Suprapubic skin (tissue), 4 donors: ENCODE data around the gene SLC25A36. TPM values are rescaled to one million over a fixed set of nuclear protein-coding genes. Genes with fewer than 3 reads are reported as not detected.
"Not testable (repeated sequence)": the region's sequence is repeated elsewhere in the genome, so short reads cannot be mapped to it uniquely, and the experiment has no call there.

Source experiments
- DNase-seq, 2 donors: peaks; one replicate each; pipeline ENCODE4 v3.0.0-alpha.2; 2019; ENCODE audit warnings: low spot score in 2 of 2
- H3K27ac ChIP-seq: fragments of 200-600 bp; sonication (generic); one replicate; pipeline ENCODE4 v1.5.1; 2019
- H3K27me3 ChIP-seq: fragments of 200-600 bp; sonication (generic); one replicate; pipeline ENCODE4 v1.5.1; 2019
- H3K36me3 ChIP-seq: fragments of 200-600 bp; sonication (generic); one replicate; pipeline ENCODE4 v1.5.1; 2019
- H3K4me1 ChIP-seq: fragments of 200-600 bp; sonication (generic); one replicate; pipeline ENCODE4 v1.5.1; 2019
- H3K4me3 ChIP-seq: fragments of 200-600 bp; sonication (generic); one replicate; pipeline ENCODE4 v1.5.1; 2019; ENCODE audit warnings: mild to moderate bottlenecking
- H3K9me3 ChIP-seq: fragments of 200-600 bp; sonication (generic); one replicate; pipeline ENCODE4 v1.5.1; 2019
- EP300 ChIP-seq: sonication (generic); formaldehyde crosslinking; IDR thresholded peaks from one replicate; pipeline ENCODE4 v1.6.1; 2017; ENCODE audit warnings: antibody characterized with exemption
- POLR2A ChIP-seq, 2 donors: fragments of 450-650 bp; IDR thresholded peaks; one replicate each; pipeline ENCODE4 v1.6.1; 2017; ENCODE audit warnings: antibody characterized with exemption in 2 of 2, mild to moderate bottlenecking in 2 of 2, moderate library complexity in 2 of 2
- POLR2AphosphoS5 ChIP-seq, 3 donors: sonication (generic); formaldehyde crosslinking; IDR thresholded peaks; one replicate each; pipeline ENCODE4 v1.6.1; 2017; ENCODE audit warnings: antibody characterized with exemption in 3 of 3
- WGBS: methylation state at CpG from one replicate; pipeline ENCODE4 v1.1.5; 2018; 5-methylcytosine and 5-hydroxymethylcytosine counted together
- total RNA-seq, 4 donors: library from RNA; depleted of rRNA; stranded (reverse); fragments of >200 nt; gene quantifications; one replicate each; pipeline ENCODE4 v1.1.0, GENCODE V29; 2016
- TF ChIP-seq, protein P1 (sequence below), 2 donors: fragments of 200-600 bp in 1 of 2; fragments of 450-650 bp in 1 of 2; sonication (generic) in 1 of 2; IDR thresholded peaks; one replicate each; pipeline ENCODE4 v1.5.1; 2016 to 2019; ENCODE audit warnings: antibody characterized with exemption in 2 of 2, mild to moderate bottlenecking in 1 of 2, moderate library complexity in 1 of 2

The SLC25A36 gene
- total RNA-seq, 4 donors from 2014 or later: 28.2 to 89.6 (median 43.1) TPM

DNA sequence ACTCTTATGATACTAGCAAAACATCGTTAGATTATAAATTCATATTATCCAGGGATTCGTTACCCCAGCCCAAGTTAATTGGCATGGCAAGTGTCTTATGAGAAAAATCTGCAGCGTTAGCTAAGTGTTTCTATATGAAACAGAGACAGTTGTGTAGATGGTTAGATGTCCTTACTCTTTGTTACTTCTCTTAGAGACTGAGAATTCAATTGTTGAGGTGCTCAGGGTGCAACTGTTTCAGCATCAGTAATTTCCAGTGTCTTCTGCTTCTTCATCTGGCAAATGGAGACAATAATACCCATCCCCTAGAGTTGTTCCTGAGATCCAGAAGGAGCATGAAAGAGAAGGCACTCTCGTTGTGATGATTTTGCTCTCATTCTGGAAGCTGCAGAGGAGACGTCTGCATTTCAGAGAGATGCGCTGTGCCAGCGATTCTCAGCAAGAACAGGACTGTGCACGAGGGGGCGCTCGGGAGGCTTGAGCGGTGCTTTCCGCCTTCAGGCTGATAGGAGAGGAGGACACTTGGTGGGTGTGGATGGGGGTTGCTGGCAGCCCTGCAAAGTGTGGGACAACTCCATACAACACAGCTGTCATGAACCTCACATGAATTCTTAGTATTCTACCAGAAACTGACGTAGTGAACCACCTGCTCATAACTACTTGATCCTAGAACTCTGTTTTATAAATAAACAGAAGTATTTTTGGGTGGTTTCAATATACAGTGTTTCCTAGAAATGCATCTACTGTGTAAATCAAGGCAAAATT is 69.8 kb downstream of the SLC25A36 start:
- no peaks in the 10 kb centered on the region for H3K9me3 ChIP-seq
- peaks cover 3% of the 10 kb centered on the region for H3K4me1 ChIP-seq
- no peak for TF ChIP-seq POLR2A (IDR thresholded peaks at IDR 0.05)
- TF ChIP-seq, protein P1, sequence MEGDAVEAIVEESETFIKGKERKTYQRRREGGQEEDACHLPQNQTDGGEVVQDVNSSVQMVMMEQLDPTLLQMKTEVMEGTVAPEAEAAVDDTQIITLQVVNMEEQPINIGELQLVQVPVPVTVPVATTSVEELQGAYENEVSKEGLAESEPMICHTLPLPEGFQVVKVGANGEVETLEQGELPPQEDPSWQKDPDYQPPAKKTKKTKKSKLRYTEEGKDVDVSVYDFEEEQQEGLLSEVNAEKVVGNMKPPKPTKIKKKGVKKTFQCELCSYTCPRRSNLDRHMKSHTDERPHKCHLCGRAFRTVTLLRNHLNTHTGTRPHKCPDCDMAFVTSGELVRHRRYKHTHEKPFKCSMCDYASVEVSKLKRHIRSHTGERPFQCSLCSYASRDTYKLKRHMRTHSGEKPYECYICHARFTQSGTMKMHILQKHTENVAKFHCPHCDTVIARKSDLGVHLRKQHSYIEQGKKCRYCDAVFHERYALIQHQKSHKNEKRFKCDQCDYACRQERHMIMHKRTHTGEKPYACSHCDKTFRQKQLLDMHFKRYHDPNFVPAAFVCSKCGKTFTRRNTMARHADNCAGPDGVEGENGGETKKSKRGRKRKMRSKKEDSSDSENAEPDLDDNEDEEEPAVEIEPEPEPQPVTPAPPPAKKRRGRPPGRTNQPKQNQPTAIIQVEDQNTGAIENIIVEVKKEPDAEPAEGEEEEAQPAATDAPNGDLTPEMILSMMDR (IDR thresholded peaks at IDR 0.05): peak; percentile 53 to 81
- DNase-seq: peak; percentile 79 to 83
- WGBS: 22% methylated on average over 13 of the region's 13 CpGs
- H3K27me3 ChIP-seq: peaks cover 7% of the 10 kb centered on the region
- H3K4me3 ChIP-seq: no peak overlapping the region
- H3K36me3 ChIP-seq: no peaks in the 10 kb centered on the region
- H3K27ac ChIP-seq: no peak overlapping the region

DNA sequence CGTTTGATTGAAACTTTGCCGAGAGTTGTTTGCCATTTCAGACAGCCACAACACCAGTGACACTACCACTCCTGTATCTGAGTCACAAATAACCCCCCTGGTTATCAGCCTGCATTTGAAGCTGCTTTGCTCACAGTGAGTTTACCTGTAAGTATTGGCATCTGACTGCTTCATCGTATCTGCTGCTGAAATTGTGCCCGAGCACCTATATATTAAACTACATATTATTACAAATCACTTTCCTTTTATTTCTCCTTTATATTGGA is 70.3 kb downstream of the SLC25A36 start:
- H3K36me3 ChIP-seq: no peaks in the 10 kb centered on the region
- H3K27ac ChIP-seq: no peak overlapping the region
- TF ChIP-seq POLR2A (IDR thresholded peaks at IDR 0.05): no peak
- TF ChIP-seq POLR2AphosphoS5 (IDR thresholded peaks at IDR 0.05): no peak
- TF ChIP-seq, protein P1 (IDR thresholded peaks at IDR 0.05): no peak
- no peak for TF ChIP-seq EP300
- WGBS: 67% methylated on average over 4 of the region's 4 CpGs
- H3K4me1 ChIP-seq: peaks cover 3% of the 10 kb centered on the region
- H3K27me3 ChIP-seq: peaks cover 11% of the 10 kb centered on the region
- H3K4me3 ChIP-seq: no peak overlapping the region
- no peak for DNase-seq
- no peaks in the 10 kb centered on the region for H3K9me3 ChIP-seq

DNA sequence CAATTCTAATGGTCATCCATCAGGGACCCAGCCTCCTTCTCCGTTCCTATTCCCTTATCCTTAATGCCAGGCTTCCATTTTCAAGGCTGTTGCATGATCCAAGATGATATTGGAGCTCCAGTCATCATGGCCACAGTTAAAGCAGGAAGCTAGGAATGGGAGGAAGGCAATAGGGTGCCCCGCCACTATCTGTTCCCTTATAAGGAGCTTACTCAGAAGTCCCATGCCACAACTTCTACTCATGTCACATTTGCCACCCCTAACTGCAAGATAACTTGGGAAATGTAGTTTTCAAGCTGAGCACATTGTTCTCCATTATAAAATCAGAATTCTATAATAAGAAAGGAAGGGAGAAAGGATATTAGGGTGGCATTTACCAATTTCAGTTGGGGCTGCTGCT is 70.9 kb downstream of the SLC25A36 start:
- DNase-seq: no peak
- H3K4me3 ChIP-seq: no peak overlapping the region
- 85% methylated on average over 2 of the region's 2 CpGs for WGBS
- no peaks in the 10 kb centered on the region for H3K36me3 ChIP-seq
- H3K4me1 ChIP-seq: peaks cover 3% of the 10 kb centered on the region
- H3K27me3 ChIP-seq: peaks cover 11% of the 10 kb centered on the region
- H3K27ac ChIP-seq: no peak overlapping the region
- no peak for TF ChIP-seq POLR2AphosphoS5 (IDR thresholded peaks at IDR 0.05)
- no peaks in the 10 kb centered on the region for H3K9me3 ChIP-seq

DNA sequence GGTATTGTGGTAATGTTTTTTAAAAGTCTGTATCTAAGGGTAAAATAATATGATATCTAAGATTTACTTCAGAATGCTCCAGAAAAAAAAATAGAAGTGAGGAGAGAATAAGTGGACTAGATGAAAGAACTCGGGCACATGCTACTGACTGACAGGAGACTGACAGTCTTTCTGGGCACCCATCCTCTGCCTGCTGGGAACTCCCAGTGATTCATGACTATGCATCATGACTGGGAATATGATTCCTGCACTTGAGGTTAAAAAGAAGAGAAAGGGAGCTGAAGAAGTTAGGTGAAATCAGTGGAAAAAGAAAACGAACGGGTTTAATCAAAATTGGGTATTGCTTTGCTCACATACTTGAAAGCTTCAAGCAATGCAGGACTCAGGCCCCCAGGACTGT is 73.8 kb downstream of the SLC25A36 start:
- TF ChIP-seq, protein P1 (IDR thresholded peaks at IDR 0.05): no peak
- no peak for TF ChIP-seq EP300
- TF ChIP-seq POLR2A (IDR thresholded peaks at IDR 0.05): no peak
- TF ChIP-seq POLR2AphosphoS5 (IDR thresholded peaks at IDR 0.05): no peak
- Histone ChIP-seq H3K27me3 (peaks cover 6% of the 10 kb centered on the region), H3K36me3 (no peaks in the 10 kb centered on the region), H3K9me3 (no peaks in the 10 kb centered on the region), H3K4me3 (no peak overlapping the region), H3K4me1 (peaks cover 3% of the 10 kb centered on the region), H3K27ac (no peak overlapping the region)
- no peak for DNase-seq
- 72% methylated on average over 3 of the region's 3 CpGs for WGBS

DNA sequence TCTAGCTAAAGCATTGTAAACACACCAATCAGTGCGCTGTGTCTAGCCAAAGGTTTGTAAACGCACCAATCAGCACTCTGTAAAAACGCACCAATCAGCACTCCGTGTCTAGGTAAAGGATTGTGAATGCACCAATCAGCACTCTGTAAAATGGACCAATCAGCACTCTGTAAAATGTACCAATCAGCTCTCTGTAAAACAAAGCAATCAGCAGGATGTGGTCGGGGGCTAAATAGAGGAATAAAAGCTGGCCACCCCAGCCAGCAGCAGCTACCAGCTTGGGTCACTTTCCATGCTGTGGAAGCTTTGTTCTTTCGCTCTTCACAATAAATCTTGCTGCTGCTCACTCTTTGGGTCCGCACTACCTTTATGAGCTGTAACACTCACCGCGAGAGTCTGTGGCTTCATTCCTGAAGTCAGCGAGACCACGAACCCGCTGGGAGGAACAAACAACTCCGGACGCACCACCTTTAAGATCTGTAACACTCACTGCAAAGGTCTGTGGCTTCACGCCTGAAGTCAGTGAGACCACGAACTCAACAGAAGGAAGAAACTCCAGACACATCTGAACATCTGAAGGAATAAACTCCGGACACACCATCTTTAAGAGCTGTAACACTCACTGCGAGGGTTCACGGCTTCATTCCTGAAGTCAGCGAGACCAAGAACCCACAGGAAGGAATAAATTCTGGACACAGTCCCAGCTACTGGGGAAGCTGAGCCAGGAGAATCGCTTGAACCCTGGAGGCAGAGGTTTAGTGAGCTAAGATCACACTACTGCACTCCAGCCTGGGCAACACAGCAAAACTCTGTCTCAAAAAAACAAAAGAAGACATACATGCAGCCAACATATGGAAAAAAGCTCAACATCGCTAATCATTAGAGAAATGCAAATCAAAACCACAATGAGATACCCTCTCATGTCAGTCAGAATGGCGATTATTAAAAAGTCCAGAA is 76.0 kb downstream of the SLC25A36 start:
- WGBS: 82% methylated on average over 20 of the region's 23 CpGs
- not testable (repeated sequence) for H3K36me3 ChIP-seq, H3K4me3 ChIP-seq, H3K9me3 ChIP-seq, H3K4me1 ChIP-seq, DNase-seq, H3K27me3 ChIP-seq, H3K27ac ChIP-seq

DNA sequence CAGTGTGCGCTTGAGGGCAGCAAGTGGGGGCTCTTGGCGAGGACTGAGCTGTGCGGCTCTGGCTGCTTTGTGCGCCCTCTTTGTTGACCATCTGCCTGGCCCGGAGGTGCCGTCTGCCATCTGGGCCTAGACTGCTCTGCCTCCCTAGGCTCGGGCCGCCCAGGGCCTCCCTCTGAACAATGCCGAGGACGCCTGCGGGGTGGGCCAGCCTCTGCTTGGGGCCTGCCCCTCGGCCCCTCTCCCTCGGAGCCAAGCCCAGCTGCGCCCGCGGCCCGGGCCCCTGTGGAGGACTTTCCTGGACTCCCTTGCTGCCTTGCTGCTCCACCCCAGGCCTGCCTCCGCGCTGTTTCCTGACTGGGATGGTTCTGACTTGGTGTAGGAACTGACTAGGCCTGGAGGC is 77.6 kb downstream of the SLC25A36 start:
- H3K27ac ChIP-seq: no peak overlapping the region
- H3K9me3 ChIP-seq: no peaks in the 10 kb centered on the region
- peaks cover 6% of the 10 kb centered on the region for H3K27me3 ChIP-seq
- TF ChIP-seq, protein P1 (IDR thresholded peaks at IDR 0.05): no peak
- TF ChIP-seq EP300: no peak
- no peak for TF ChIP-seq POLR2A (IDR thresholded peaks at IDR 0.05)
- TF ChIP-seq POLR2AphosphoS5 (IDR thresholded peaks at IDR 0.05): no peak
- H3K4me3 ChIP-seq: no peak overlapping the region
- peak in 1 of 2 donors; percentile 77 for DNase-seq
- no peaks in the 10 kb centered on the region for H3K36me3 ChIP-seq
- no peaks in the 10 kb centered on the region for H3K4me1 ChIP-seq
- WGBS: 93% methylated on average over 8 of the region's 19 CpGs
